ENCODE data around the gene BHLHE41. TPM values are rescaled to one million over a fixed set of nuclear protein-coding genes. Genes with fewer than 3 reads are reported as not detected.

BHLHE41 gene
- total and polyA plus RNA-seq, 2 of the 8 experiments (the other 6 are each of a cell fraction or from before 2014, with no cell fraction given), result 1.1 to 3.4 TPM

DNA sequence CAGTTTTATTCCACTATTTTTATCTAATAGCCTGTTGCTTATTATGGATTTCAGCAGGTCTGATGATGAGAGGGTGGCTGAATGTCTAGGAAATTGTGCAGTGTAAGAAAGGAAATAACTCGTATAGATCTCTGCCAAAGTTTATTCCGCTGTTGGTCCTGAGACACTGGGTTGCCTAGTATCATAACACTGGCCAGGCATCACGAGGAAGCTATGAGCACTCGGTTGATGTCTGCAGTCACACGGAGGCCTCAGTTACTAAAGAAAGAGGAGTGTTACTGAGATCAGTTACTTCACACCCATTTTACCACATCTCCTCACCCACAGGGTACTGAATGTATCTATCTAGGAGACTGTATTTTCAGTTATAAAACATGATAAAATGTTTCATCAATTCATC, 21.9 kb downstream of the BHLHE41 start:
- Histone ChIP-seq H4K8ac (ENCODE audit: extremely low read depth, insufficient read depth, low read length) (no peak overlapping the region), H3K9ac (replicated peaks in 1 of 4; ENCODE audit: extremely low read depth in 1 of 4, low read depth in 3 of 4, low read length in 3 of 4) (no peak overlapping the region), H3K4me1 (replicated peaks in 1 of 4; ENCODE audit: control insufficient read depth in 3 of 4, insufficient read depth in 4 of 4, low read length in 3 of 4) (no peaks in the 10 kb centered on the region), H3K27ac (ENCODE audit: low read depth, low read length) (no peak overlapping the region), H2BK12ac (ENCODE audit: low read depth, low read length) (no peak overlapping the region), H2BK5ac (ENCODE audit: low read depth, low read length) (no peak overlapping the region), H3K56ac (replicated peaks; ENCODE audit: insufficient read length, low read depth, low read length) (no peak overlapping the region), H2BK15ac (ENCODE audit: low read length) (no peak overlapping the region), H4K20me1 (replicated peaks in 1 of 2; ENCODE audit: control insufficient read depth in 1 of 2, insufficient read depth in 2 of 2, low read length in 2 of 2) (no peaks in the 10 kb centered on the region), H2BK120ac (replicated peaks; ENCODE audit: low read depth, low read length) (no peak overlapping the region), H4K91ac (replicated peaks; ENCODE audit: insufficient read length, low read length) (no peak overlapping the region), H3K4me3 (ENCODE audit: extremely low read depth in 1 of 4, insufficient read depth in 2 of 4, low read depth in 3 of 4, low read length in 4 of 4) (no peak overlapping the region), H2BK20ac (ENCODE audit: low read length) (no peak overlapping the region), H2AK5ac (ENCODE audit: low read depth, low read length) (no peak overlapping the region), H3K79me2 (ENCODE audit: control insufficient read depth in 1 of 2, insufficient read depth in 2 of 2, low read length in 2 of 2) (no peaks in the 10 kb centered on the region), H3K79me1 (ENCODE audit: low read depth, low read length) (no peaks in the 10 kb centered on the region), H4K5ac (ENCODE audit: insufficient read length, low read depth, low read length) (no peak overlapping the region), H3K18ac (ENCODE audit: extremely low read depth, low read length) (no peak overlapping the region), H3K23me2 (ENCODE audit: low read depth, low read length) (no peaks in the 10 kb centered on the region), H3K14ac (ENCODE audit: insufficient read length) (no peak overlapping the region), H3K23ac (ENCODE audit: insufficient read length) (no peak overlapping the region), H3K4ac (replicated peaks; ENCODE audit: insufficient read length, low read depth, low read length) (no peak overlapping the region), H3K27me3 (replicated peaks in 1 of 4; ENCODE audit: control insufficient read depth in 3 of 4, extremely low read depth in 1 of 4, insufficient read depth in 3 of 4, low read length in 3 of 4) (no peaks in the 10 kb centered on the region), H3K36me3 (ENCODE audit: control insufficient read depth in 2 of 4, insufficient read depth in 4 of 4, low read length in 3 of 4) (no peaks in the 10 kb centered on the region), H3K9me3 (ENCODE audit: insufficient read depth in 2 of 2, low read depth in 1 of 2, low read length in 1 of 2) (no peaks in the 10 kb centered on the region), H2AFZ (ENCODE audit: low read length) (no peak overlapping the region), H3K4me2 (ENCODE audit: insufficient read depth in 1 of 2, low read depth in 2 of 2, low read length in 2 of 2) (no peak overlapping the region)
- TF ChIP-seq NRF1 (IDR thresholded peaks at IDR 0.05; ENCODE audit: low read depth, low read length) (no peak), SIRT6 (IDR thresholded peaks at IDR 0.05; ENCODE audit: low read length) (no peak)
- FAIRE-seq (no peak), DNase-seq (ENCODE audit: low read depth in 1 of 2, low spot score in 2 of 2) (no peak)
- 86% methylated on average over 5 of the region's 5 CpGs; no CpG with 5 or more reads in 1 of the 2 experiments for WGBS, 2 experiments (ENCODE audit: extremely low coverage in 1 of 2, insufficient coverage in 1 of 2, insufficient read length in 1 of 2, insufficient replicate concordance in 2 of 2, low coverage in 1 of 2, low lambda C conversion rate in 2 of 2, missing lambda C conversion rate in 1 of 2)
- POLR2A ChIA-PET (ENCODE audit: partially characterized antibody), result interaction anchor here (1.5 kb wide), 1 partner anchor 10 kb away, joined by 5 read pairs; no protein-coding TSS in a partner anchor
- CTCF ChIA-PET (ENCODE audit: partially characterized antibody), result interaction anchor here (0.6 to 2.7 kb wide), 4 partner anchors 10 to 117 kb away, joined by 3 to 22 read pairs (median 4); no protein-coding TSS in a partner anchor

Data from H1 (cell line).